GM12892 (cell line): ENCODE results near the gene BPTF.

Experiments used
- POLR2A ChIP-seq: IDR thresholded peaks from 2 replicates; pipeline ENCODE4 v1.6.1; 2011; ENCODE audit warnings: low read depth, low read length, control low read depth
- POLR2AphosphoS5 ChIP-seq: IDR thresholded peaks from 2 replicates; pipeline ENCODE4 v1.6.1; 2011; ENCODE audit warnings: low read depth, low read length, control low read depth
- TAF1 ChIP-seq: IDR thresholded peaks from 2 replicates; pipeline ENCODE4 v1.6.1; 2011; ENCODE audit warnings: low read depth, mild to moderate bottlenecking, control low read depth, low read length, borderline replicate concordance

DNA sequence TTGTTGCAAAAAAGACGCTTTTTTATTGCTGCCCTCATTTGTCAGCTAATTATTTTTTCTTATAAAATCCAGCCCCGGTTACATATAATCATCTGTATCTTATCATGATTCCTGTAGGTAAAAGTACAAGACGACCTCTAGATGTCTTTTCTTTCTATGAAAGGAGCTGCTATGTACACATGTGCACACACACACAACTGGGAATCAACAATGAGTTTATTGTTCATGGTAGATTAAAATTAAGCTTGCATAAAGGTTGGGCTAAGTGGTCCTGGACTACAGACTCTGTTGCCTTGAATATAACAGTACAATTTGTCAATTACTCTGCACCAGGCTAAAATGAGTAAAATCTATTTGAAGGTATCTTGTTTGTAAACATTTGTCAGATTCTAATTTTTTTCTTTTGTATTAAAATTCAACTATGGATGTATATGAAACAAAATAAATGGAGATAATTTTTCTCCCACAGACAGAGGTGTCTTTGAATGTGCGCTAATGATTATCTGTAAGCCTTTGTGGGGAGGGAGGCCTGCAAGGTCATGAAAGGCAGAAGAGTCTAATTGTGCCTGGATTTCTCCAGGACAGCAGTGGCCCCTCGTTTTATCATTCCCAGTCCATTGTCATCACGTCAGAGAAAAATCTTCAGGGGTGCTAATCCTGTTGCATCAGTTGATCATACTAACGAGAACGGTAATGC is 157.5 kb downstream of the BPTF start:
- TF ChIP-seq POLR2AphosphoS5 (no peak), POLR2A (no peak), TAF1 (no peak)
